NCI-H774 (cell line): ENCODE data around the gene CEP164.
A peak's percentile ranks its signal among the peaks of the same experiment; 100 is the strongest.
"Not testable (repeated sequence)": the region's sequence is repeated elsewhere in the genome, so short reads cannot be mapped to it uniquely, and the experiment has no call there.

Experiments
- DNase-seq: peaks from one replicate; lab custom pipeline; 2025; lab: John Stamatoyannopoulos, UW

CEP164 gene

DNA sequence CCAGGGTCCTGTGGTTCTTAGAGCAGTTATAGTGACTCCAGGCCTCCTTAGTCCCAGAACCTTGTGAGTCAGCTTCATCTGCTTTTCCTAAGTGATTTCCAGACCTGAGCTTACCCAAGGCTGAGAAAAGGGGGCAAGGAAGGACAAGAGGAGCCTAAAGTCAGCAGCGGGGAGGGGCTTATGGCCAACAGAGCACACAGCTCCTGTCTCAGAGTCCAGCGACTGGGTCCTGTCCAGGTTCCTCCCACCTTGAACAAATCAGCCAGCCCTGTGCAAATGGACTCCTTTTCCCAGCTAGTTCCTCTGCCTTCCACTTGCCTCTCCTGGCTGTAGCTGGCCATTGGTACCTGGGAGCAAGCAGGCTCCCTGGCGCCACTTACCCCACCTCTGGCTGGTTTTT is 22.5 kb upstream of the CEP164 start:
- DNase-seq = no peak

DNA sequence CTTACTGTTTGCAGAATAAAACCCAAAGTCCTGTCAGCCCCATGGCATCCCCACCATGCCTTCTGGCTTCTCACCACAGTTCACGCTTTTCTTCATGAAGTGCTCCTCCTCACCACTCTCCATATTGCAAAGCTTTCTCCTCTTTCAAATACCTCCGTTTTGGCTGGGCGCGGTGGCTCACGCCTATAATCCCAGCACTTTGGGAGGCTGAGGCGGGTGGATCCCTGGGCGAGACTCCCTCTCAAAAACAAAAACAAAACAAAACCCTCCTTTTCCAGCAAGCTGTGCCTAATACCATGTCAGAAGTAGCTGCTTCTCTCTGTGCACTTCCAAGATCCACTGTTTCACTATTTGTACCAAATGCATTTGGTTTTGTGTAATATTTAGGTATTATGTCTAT is 18.3 kb upstream of the CEP164 start:
- DNase-seq = no peak

DNA sequence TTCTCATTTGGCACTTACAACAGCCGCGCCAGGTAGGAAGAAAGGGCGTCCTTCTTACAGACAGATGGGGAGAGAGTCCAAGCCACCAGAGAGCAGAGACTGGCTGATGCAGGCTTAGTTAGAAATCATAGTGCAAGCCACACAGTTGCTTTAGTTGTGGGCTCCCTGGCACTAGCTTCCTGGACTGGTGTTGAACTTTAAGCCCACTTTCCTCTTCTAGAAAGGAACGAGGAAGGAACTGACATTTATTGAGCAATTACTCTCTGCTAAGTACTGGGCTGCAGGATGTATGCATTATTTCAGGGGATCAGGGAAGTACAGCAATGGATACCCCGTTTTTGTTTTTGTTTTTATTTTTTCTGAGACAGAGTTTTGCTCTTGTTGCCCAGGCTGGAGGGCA is 14.6 kb upstream of the CEP164 start:
- DNase-seq = no peak

DNA sequence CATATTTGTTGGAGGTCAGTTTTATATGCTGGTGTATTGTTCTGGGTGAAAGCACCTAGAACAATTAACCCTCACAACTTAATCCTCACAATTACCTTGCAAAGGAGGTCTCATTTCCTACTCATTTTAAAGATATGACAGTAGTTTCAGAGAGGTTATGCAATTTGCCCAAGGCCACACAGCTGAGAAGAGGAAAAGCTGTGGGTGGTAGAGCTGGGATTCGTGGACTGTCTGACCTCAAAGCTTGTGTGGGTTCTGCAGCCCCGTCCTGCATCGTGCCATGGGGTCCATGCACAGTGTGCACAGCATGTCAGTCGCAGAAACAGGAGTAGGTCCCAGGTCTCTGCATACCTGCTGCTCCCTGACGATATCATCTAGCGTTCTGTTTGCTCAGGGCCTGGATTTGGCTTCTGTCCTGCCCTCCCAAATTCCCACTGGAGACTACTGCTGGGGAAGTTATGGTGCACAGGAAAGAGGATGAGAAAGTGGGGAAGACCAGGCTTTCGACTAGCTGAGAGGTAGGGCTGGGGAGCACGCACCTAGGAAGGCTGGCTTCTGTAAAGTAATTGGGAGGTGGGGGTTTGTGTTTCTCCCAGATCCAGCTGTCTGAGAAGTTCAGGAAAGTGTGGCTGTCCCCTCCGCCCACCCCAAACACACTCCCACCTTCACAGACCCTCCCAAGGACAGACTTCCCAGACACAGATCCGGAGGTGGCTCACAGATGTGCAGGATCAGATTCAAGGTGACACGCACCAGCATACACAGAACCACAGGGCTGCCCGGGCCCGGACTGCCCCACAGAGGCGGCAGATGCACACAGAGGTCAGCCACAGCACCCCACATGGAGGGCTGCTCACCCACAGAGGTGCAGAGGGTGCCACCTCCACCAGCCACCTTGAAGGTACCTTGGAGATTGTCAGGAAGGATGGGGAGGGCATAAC is 13.6 kb upstream of the CEP164 start:
- DNase-seq = no peak

DNA sequence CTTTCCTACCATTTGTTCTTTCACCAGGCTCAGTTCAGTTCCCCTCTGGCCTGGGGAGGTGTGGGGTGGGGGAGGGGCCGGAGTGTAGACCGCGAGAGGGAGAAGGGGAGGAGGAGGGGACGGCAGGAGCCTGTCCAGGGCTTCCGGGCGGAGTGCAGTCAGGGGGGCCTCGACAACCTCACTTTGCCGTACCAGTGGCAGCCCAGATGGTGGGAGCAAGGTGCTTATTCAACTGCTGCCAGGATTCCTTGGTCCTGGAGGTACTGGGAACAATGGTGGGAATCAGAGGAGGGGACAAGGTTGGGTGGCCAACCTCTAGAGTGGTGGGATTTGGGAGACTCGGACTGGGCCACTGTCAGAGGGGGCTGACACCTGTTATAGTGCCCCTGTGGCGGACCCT is 12.8 kb upstream of the CEP164 start:
- no peak for DNase-seq

DNA sequence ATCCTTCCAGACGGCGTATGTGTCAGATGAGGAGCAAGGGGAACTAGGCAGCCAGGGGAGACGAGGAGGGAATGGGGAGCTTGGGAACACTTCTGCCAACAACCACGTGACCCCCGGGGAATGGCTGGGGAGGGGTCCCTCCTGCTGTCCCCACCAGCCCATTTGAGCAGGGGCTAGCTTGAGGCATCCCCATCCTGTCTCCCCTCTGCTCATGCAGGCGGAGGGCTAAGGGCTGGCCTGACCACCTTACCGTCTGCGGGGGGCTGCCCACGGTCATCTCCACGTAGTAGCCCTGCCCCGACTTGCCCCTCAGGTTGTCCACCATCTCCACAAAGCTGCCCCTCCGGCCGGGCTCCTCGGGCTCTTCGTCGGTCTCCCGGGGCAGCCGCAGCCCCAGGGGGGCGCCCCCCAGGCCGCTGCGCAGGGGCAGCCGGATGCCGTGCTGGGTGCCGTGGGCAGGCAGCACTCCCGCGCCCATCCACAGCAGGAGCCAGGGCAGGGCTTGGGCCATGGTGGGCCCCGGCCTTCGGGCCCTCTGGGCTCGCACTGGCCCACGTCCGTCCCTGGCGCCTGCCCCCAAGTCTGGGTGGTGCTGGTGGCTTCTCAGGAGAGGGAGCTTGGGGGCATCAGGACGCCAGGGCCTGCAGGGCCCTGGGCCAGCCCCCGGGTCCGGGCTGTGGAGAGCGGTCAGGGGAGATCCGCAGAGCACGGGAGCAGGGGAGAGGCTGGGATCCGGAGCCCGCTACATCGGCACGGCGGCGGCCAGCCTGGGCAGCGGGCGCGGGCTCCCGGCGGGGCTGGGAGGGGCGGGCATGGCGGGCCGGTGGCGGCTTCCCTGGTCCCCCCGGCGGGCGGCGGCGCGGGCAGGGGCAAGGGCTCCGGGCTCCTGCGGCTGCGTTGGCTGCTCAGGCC is 12.1 kb upstream of the CEP164 start:
- DNase-seq = no peak

DNA sequence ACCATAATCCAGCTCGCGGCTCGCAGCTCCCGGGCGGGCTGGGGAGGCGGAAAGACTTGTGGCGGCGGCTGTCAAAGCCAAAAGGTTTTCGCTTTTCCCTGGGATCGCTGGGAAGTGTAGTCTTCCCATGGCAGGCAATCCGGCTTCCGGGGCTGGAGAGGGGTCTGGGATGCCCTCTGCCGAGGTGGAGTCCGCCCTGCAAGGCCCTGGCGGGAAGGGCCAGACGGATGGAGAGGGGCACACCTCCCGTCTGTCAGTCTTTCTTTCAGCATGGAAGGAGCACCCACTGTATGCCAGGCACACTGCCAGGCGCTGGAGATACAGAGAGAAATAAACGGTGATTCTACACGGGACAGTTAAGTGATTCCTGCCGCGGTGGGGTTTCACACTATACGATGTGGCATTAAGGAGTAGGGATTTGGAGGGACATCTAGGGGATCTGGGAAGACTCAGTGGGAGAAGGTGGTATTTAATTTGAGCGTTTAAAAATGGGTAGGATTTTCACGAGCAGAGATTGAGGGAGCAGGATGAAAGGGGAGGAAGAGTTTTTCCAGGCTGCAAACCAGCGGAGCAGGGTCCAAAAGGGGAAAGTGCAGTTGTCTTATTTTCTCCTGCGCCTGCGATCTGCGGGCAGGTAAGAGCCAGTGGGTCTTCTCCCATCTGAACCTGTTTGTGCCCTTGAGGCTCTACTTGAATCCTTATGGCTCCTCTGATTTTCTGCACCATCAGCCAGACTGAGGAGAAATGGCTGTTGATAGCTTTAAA is 11.3 kb upstream of the CEP164 start, which contains the start of gene BACE1:
Gene BACE1, minus strand, starts transcription at position 60 of the 765 bp plus-strand sequence. CDS start 461 bp downstream, outside the sequence.
- peak; percentile 77 for DNase-seq

DNA sequence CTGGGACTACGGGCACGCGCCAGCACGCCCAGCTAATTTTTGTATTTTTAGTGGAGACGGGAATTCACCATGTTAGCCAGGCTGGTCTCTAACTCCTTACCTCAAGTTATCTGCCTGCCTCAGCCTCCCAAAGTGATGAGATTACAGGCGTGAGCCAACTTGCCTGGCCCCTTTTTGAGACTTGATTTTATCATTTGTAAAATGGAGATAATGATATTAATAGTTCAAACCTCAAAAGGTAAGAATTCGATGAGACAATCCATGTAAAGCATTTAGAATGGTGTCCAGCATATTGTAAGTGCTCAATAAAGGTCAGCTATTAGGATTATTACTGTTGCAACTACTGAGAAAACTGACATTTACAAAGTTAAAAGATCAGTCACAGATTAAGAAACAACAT is 8.9 kb upstream of the CEP164 start:
- DNase-seq = no peak

DNA sequence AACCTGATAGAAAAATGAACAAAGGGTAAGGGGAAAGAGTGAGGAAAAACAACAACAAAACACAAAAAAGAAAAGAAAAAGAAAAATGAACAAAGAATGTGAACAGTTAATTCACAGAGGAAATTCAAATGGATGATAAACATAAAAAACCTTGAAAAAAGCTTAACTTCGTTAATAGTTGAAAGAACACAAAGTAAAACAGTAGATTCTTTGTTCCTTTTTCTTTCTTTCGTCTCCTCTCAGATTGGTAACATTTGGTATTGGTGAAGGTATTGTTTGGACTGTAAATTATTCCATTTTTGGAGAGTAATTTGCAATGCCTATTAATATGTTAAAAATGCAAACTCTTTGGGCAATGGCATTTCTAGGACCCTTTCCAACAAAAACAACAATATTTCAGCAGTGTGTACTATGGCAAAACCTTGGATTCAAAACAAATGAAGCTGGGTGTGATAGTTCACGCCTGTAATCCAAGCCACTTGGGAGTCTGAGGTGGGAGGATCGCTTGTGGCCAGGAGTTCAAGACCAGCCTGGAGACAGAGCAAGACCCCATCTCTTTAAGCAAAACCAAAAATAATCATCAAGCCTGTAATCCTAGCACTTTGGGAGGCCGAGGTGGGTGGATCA is 8.3 kb upstream of the CEP164 start:
- no peak for DNase-seq

DNA sequence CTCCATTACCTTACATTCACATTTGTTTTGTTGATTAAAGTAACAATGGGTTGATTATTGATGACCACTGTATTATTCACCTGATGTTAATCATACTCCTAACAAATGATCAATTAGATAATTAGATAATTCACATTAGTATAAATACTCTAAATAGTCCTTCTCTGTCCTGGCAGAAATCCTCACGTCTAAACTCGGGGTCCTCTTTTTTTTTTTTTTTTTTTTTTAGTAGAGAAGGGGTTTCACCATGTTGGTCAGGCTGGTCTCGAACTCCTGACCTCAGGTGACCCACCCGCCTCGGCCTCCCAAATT is 443 bp upstream of the CEP164 start:
- DNase-seq = not testable (repeated sequence)

DNA sequence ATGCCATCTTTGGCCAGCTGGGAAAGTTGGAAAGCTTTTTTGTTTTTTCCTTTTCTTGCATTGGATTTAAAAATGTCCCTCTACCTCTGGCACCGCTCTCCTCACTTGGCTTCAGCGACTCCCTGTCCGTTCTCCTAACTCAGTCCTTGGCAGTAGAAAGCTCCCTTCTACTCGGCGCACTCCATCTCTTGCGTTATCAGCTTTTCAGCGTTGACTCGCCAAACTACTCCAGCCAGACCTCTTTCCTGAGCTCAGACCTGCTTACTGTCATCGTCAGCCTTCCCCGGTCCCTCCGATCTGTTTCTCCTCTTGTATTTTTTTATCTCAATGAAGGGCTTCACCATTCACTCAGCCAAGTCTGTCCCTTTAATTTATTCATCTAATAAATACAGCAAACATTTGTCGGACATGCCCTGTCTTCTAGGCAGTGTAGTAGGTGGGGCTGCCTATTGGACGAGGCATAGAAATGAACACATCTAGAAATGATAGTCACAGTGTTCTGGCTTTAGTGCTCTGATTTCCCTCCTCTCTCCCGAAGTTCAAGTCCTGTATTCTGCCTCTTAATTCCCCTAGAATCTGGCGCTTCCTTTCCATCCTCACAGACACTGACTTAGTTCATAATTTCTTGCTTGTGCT is 839 bp downstream of the CEP164 start:
- DNase-seq = no peak

DNA sequence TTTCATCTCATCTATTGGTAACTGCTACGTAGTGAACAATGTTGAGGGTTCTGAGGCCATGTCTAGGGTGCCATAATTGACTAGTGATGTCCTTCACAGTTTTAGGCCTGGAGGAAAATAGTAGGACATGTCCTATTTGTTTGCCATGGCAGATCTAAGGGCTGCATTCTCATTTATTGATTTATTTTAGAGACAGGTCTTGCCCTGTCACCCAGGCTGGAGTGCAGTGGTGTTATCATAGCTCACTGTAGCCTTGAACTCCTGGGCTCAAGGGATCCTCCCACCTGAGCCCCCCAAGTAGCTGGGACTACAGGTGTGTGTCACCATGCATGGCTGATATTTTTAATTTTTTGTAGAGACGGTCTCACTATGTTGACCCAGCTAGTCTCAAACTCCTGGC is 5.2 kb downstream of the CEP164 start:
- no peak for DNase-seq

DNA sequence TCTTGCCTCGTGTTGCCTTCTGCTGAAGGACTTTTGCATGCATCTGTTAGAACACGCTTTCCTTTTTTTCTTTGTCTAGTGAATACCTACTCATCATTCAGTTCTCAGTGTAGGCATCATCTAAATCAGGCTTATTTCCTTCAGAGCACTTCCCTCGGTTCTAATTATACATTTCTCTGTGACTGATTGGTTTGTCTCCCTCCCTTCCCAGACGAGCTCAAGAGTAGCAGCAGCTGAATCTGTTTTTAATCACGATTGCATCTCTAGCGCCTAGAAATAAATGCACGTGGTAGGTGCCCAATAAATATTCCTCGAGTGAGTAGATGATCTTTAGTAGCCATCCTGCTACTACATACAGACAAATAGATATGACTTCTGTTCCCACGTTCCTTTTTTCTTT is 6.3 kb downstream of the CEP164 start:
- no peak for DNase-seq

DNA sequence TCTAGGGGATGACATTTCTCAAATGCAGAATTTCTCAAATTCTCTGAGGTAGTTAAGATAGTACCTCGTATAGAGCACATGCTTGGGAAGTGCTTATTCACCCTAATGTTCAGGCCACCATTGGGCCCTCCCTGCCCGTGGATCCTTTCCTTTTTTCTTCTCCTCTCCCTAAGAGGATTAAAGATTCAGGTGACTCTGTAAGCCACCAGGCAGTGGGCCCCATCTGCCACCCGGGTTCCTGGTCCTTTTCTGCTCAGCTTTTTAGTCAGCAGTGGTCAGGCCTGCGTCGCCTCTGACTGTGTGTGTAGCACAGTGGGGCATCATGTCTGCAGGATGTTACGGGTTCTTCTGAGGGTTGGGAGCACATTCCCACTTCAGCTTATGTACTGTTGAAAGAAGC is 7.2 kb downstream of the CEP164 start:
- DNase-seq = no peak

DNA sequence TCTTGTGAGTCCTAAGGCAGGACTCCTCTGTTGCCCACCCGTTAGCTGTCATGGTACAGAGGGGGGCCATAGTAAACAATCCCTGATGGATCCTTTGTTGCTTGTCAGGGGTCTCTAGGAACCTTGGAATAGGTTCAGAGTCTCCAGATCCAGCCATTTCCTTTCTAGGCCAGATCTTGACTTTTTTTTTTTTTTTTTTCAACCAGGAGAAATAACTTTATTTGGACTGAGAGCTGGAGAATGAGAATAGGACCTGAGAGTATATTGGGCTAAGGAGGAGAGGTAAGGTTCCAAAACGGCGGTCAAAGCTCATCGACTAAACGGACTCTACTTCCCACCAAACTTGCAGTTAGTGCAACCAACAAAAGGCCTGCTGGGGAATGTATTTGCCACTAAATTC is 7.7 kb downstream of the CEP164 start:
- no peak for DNase-seq

DNA sequence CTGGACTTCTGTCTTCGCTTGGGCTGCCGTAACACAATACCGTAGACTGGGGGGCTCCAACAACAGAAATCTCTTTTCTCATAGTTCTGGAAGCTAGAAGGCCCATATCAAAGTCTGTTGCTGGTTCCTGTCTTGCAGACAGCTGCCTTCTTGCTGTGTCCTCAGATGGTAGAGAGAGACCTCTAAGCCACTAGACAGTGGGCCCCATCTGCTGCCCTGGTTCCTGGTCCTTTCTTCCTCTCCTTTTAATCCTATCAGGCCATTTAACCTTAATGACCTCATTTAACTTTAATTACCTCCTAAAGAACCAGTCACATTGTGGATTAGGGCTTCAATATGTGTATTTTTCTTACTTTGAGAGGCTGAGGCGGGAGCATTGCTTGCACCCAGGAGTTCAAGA is 9.4 kb downstream of the CEP164 start:
- DNase-seq = no peak

DNA sequence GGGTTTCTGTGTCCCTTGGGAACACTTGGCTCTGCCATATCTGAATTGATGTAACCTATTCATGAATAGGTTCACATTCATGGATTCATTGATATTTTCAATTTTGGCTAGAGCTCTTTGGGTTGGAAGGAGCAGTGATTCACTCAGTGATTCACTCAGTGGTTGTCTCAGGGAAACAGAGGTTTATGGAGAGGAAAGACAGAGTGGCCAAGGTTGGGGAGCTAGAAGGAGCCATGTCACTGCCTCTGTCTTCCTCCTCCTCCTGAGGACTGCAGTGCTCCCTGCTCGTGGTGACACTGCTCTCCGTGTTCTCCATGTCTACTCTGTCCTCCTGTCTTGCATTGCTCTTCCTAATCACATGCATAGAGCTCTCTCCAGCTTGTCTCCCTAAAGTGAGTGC is 17.4 kb downstream of the CEP164 start:
- DNase-seq = no peak

DNA sequence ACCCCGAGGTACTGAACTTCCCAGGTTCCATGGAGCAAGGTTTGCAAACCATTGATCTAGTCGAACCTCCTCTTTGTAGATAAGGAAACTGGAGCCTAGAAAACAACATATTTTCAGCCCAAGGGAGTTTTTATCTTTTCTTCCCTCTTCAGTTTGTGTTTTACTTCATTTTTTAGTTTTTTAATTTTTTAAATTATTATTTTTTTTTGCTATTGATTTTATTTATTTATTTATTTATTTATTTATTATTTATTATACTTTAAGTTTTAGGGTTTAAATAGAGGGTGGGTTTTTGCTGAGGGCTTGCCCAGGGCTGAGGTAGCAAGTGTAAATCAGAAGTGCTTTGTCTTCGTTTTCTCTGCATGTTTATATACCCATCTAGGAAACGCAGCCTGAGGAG is 26.9 kb downstream of the CEP164 start:
- DNase-seq = no peak

DNA sequence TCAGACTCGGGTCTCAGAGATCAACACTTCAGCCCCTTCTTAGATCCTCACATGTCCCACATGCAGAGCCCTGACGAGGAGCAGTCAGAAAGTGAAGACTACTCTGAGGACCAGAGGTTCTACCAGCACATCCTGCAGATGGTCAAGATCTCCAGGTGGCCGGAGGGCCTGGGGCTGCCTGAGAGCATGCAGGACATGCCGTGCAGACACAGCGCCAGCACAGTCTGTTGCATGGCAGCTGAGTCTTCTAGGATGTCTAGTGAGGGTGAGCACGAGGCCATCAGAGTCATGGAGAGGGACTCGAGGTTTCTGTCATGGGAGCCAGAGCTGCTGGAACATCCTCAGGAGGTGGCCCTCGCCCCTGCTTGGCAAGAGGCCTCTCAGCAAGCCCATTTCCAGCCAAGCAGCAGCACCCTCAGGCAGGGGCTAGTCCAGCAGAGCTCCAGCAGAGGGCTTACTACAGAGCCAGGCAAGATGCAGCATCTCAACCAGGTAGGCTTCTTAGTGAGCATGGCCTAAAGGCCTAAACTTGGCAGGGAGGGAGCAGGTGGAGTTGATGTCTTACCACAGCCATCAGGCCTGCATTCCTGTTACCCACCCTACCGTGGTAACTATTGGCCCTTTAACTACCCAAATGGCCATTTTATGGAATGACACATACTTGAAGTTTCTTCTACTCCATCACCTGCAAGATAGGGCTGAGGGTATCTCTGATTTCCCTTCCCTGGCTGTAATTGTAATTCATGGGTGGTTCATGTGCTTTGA is 28.7 kb downstream of the CEP164 start:
- DNase-seq = no peak

DNA sequence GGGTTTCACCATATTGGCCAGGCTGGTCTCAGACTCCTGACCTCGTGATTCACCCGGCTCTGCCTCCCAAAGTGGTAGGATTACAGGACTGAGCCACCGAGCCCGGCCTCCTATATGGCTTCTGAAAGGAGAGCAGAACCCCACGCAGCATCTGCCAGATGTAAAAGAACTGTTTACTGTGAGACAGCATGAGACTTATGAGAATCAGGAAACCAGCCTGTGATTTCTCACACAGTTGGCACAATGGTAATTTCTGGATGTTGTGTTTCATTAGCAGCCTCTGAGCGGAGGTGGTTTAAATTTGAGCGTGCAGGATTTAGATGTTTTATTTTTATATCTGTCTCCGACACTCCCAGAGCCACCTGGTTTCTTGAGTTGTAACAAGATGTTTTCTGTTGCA is 33.8 kb downstream of the CEP164 start:
- no peak for DNase-seq

DNA sequence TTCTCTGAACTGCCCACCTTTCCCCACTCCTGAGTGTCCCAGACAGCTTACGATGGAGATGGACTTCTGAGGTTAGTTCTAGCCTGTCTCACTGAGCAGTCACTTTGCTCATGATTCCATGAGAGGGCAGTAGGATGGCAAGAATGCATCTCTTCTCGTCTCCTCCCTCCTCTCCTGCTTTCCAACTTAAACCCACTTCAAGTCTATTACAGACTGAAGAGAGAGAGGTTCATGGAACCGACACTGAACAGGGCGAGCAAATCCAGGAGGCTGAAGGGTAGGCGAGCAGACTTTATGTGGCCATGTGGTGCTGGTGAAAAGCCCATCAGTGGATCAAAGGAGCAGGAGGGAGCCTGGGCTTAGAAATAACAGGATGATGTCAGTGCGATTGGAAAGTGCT is 38.6 kb downstream of the CEP164 start:
- no peak for DNase-seq
